Measurements from ENCODE around the gene AKNAD1.
"Not testable (repeated sequence)": the region's sequence is repeated elsewhere in the genome, so short reads cannot be mapped to it uniquely, and the experiment has no call there.

AKNAD1 gene, protein sequence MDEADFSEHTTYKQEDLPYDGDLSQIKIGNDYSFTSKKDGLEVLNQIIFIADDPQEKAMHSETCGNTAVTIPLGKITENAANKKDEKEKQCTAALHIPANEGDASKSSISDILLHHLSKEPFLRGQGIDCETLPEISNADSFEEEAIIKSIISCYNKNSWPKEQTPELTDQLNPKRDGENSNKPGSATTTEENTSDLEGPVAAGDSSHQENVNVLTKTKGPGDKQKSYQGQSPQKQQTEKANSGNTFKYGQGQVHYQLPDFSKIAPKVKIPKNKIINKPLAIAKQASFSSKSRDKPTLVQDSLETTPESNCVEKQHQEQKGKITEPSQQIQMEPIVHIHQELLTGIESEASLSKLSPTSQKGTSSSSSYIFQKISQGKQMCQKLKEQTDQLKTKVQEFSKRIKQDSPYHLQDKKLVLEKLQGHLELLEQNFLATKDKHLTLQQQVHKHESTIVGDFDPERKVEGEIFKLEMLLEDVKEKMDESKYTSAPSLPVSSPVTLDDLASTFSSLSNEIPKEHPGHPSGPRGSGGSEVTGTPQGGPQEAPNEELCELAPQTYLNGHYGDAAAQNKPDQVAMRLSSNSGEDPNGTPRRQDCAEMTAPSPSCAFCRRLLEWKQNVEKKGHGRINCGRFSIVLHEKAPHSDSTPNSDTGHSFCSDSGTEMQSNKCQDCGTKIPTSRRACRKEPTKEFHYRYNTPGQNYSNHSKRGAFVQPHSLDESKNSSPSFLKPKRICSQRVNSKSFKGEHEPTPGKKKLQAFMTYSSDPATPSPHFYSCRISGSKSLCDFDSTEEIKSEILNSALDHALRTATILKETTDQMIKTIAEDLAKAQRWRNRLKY

GRCh38 chr1:108856994-108857393 lies at the start of gene AKNAD1:
Gene AKNAD1 (minus strand): TSS chr1:108857094. CDS start chr1:108852664, 4,430 bp downstream.
- no peak for DNase-seq

DNA sequence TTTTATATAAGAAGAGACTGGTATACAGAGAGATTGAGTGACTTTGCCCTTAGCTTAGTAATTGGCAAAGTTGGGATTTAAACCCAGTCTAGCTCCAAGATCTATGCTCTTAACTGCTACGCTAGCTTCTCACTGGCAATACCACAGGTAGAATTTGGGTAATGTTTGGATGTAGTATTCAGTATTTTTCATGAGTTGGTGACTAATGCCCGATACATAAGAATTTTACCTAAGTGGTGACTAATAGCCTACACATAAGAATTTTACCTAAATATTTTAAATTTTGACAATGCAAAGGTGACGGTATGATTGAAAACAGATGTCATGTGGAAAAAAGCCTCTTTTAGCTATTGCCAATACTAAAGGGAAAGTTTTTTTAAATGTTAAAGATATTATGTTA lies 44.2 kb upstream of the AKNAD1 start:
- DNase-seq, result no peak

DNA sequence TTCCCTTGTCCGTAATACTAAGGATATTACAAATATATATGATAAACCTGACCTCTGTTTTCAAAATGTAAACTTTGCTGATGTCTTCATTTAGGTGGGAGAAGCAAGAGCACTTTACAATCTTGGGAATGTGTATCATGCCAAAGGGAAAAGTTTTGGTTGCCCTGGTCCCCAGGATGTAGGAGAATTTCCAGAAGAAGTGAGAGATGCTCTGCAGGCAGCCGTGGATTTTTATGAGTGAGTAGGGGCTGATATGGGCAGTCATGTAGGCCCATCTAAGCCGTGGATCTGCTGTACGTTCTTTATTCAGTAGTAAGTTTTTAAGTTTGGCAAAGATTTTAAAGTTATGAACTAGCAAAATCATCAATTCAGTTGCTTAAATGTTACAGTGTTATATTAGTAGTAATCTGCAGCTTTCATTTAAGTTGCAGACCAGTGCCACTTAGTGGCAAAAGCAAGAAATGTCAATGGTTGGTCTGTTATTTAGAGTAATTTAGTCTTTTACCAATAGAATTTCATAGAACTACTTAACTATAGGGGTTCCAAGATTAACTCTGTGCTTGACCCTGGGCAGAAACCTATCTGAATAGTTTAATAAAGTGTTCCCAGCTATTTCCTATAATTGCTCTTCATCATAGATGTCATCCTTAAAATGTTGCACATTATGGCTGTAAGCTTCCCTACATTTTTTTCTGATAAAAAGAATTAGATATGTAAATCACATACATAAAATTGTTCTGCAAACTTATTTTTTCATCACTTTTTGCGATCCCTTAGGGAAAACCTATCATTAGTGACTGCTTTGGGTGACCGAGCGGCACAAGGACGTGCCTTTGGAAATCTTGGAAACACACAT lies 41.2 kb upstream of the AKNAD1 start:
- DNase-seq, result peak; percentile 34

- DNase-seq, result no peak
Observed at GRCh38 chr1:108896146-108897145, 39.6 kb upstream of the AKNAD1 start.

- no peak for DNase-seq
Observed at GRCh38 chr1:108893141-108893530, 36.2 kb upstream of the AKNAD1 start.

DNA sequence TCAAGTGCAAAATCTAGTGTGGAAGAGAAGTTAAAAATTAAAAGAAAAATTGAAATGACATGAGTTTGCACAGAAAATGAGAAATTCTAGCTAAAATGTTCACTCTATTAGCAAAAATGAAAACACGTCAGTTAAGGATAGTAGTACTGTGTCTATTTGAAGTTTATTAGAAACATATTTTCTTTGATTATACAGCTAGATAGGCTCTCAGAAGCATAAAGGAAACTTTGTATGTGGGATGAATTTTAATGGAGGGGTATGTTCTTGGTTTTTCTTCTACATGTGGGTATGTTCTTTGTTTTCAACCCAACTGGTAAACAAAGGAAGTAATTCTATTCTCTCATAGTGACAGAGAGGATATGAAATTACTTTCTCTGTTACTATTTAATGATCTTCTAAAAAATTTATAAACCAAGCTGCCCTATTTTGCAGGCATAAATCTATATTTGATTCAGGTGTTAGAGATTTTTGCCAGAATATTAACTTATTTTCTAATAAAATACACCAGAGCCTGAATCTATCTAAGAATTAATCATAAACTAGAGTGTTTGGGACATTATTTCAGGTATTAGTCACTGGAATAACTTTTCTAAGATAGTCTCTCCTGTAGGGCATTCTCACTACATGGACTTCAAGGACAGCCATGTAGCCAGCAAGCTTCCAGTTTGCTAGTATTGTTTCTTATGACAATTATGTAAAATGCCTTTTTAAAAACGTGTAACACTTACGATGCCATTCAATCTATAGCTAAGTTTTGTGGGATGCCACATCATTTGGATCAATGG lies 35.7 kb upstream of the AKNAD1 start:
- DNase-seq, result no peak

DNA sequence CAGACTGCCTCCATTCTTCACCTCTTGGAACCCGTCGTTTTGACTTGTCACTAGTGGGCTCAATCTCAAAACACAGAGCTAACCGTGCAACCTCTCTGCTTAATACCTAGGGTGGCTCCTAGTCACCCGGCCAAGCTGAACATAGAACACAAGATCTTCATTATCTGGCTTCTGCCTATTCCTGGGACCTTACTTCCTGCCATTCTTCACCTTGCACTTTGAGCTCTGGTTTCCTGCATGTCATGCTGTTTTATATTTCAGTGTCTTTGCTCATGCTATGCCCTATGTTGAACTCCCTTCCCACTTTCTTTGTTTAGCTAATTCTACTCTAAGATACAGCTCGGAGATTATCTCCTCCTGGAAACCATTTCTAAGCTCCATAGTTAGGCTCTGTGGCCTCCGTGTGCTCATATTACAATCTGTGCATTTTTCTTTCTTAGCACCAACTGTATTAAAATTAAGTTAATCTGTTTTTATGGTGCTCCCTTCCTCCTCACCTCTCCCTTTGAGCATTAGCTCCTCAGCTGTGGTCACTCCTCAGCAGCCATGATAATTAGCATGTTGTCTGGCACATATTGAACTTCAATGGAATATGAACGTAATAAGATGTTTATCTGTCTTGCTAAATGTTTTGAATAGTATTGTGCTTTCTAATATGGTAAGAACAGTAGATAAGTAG lies 33.0 kb upstream of the AKNAD1 start:
- DNase-seq, result no peak

DNA sequence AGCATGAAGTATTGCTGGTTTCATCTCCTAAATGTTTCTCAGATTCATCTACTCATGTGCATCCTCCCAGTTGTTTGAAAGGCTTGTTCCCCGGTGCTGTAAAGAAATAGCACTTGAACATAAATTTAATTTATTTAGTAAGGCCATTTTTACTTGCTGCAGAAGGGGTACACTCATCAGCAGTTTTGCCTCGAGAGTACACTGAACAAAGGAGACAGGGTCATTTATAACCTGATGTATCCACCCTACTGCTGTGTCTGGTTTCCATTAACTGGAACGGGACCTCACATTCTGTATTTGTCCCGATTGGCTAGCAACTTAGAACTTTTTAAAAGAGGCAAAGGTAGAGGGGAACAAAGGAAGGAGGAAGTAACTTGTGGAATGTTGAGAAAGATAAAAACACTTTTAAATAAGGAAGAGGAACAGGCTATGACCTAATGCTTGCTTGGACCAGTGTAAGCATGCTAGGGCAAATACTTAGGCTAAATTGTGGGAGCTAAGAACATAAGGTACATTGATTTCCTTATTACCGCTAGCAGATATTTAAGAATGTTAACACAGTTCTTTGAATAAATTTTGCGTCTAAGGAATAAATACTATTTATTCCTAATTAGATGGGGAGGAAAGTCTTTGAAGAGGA lies 32.2 kb upstream of the AKNAD1 start:
- DNase-seq, result not testable (repeated sequence)

DNA sequence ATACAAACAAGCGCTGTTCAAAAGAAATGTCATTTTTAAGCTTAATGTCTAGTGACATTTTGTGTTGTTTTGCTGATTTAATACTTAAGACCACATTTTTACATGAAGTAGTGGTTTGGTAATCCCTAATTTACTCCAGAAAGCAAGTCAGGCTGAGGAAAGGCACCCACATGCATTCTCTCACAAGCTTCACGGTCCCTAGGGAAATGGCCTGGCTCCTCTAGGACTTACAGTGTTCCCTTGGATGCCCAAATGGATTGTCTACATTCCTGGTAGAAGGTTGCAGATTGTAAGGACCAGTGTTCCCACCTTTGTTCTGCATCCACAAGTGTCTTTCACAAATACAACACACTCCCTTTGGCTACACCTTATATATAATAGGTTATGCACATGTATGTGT lies 29.4 kb upstream of the AKNAD1 start:
- no peak for DNase-seq

DNA sequence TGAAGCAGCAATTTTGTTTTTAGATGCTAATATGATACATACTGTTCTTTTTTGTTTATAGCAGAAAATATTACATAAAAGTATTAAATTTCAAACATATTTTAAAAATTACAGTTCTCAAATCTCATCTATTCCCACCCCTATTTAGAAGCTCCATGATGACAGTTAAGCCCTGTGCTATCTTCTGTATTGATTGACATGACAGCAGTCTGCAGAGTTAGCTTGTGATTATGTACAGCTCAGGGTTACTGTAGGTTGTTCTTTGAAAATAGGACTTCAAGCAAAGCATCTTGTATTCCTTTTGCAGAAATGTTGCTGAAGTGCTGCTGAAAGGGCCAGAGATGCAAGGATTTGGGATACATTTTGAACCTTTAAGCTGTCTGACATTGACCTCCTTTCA lies 28.1 kb upstream of the AKNAD1 start:
- no peak for DNase-seq

GRCh38 chr1:108882837-108883236 lies 25.9 kb upstream of the AKNAD1 start:
- DNase-seq, result no peak

DNA sequence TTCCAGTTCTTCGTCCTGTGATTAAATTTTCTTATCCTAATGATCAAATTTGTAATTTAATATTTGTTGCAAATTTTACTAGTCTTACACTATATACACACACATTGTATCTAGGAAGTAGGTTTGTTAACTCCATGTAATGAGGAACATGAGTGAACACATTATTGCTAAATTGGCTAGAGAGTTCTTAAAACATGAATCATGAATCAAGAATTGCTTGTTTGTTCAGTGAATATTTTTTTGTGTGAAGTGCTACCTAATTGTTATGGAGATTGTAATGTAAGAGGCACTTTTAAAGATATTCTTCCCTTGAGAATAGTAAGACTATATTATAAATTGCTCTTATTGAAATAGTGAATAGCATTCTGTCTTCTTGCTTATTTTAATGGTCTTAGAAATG lies 24.5 kb upstream of the AKNAD1 start:
- DNase-seq, result no peak

GRCh38 chr1:108880850-108881249 lies 24.0 kb upstream of the AKNAD1 start:
- no peak for DNase-seq

- DNase-seq, result no peak
Observed at GRCh38 chr1:108878678-108879077, 21.8 kb upstream of the AKNAD1 start.

- DNase-seq, result no peak
Observed at GRCh38 chr1:108878160-108878469, 21.2 kb upstream of the AKNAD1 start.

DNA sequence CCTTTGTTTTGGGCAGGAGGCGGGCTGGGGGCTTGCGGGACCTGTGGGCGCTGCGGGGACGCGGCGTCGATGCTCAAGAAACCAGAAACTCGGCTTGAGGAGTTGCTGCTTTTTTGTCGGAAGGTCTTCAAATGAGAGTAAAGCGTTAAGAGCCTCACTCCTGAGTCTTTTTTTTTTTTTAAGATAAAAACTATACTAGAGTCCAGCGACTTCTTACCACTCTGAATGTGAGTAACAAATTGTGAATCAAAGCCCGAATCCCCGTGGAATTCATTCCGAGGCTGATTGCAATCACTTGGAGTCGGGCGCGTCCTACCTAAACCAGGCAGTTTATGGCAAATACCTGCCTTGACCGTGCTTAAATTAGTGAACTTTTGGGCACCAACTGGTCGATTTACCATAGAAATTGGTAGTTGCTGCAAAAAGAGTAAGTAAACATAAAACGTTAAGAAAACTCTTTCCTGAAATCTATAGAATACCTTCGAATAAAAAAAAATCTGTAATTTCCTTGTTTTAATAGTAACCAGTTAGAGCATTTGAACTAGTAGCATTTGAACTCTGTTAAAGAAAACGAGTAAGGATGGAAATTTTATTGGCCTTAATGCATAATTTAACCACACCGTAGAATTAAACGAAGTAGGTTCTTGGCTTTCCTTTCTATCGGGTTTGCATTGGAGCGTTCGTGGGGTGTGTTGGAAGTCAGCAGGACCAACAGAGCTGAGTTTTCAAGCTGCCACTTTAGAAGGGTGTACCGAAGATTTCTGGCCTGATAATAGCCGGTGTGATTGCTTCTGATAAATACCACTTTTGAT lies 20.7 kb upstream of the AKNAD1 start:
- peak; percentile 8 for DNase-seq

DNA sequence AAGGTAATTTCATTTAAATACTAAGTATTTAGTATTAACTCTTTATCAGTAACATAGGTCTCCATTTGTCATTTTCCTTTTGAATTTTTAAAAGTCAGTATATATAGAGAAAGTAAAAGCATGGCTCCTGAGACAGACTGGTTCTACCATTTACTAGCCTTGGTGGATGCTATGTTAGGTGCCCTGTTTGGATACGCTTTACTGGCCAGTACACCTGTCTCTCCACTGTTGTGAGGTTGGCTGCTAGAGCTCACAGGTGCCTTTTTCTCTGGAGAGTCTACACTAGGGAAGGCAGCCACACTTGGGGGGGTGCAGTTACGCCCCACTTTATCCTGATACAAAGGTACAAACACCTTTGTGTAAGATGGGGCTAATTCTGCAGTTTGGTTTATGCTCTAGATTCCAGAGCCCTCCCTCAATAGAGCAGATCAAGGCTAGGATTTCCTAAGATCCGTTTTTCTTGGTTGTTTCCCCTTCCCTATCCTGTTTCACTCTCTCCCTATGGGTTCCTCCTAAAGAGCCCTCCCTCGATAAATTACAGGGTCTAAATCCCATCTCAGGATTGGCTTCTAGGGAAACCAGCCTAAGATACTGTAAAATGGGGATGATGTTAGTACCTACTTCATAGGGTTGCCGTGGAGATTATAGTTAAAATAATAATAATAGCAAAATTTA lies 14.3 kb upstream of the AKNAD1 start:
- no peak for DNase-seq

GRCh38 chr1:108865316-108865910 lies 8.5 kb upstream of the AKNAD1 start:
- DNase-seq, result no peak
